ENCODE measurements around the gene GALNT2.

- TF ChIP-seq CTCF (IDR thresholded peaks at IDR 0.05) (no peak), ZFX (IDR thresholded peaks at IDR 0.05; ENCODE audit: borderline replicate concordance) (no peak)
These were observed 40.9 kb upstream of the GALNT2 start for GRCh38 chr1:230026139-230026538.
